Bronchial epithelial cell (primary cell): ENCODE measurements around the gene MLYCD. TPM values are rescaled to one million over a fixed set of nuclear protein-coding genes. Genes with fewer than 3 reads are reported as not detected.
"Not testable (repeated sequence)": the region's sequence is repeated elsewhere in the genome, so short reads cannot be mapped to it uniquely, and the experiment has no call there.

Source experiments
- DNase-seq: peaks from one replicate; pipeline ENCODE4 v3.0.0-alpha.2; 2010; ENCODE audit warnings: low read depth
- FAIRE-seq: peaks from 2 replicates; lab custom pipeline; 2011; peaks lifted over from hg19 to GRCh38; lab: Jason Lieb, UNC
- H3K27me3 ChIP-seq: 2 replicates; pipeline ENCODE4 v1.5.1; 2011; ENCODE audit warnings: low read length; ENCODE audit not compliant: control insufficient read depth, insufficient read depth
- H3K36me3 ChIP-seq: 2 replicates; pipeline ENCODE4 v1.5.1; 2011; ENCODE audit warnings: low read length; ENCODE audit not compliant: control insufficient read depth, insufficient read depth
- H3K4me3 ChIP-seq: 2 replicates; pipeline ENCODE4 v1.5.1; 2011; ENCODE audit warnings: mild to moderate bottlenecking, low read depth, low read length, control low read depth
- total RNA-seq: library from RNA; depleted of rRNA; stranded (reverse); fragments of >200 nt; gene quantifications from 2 replicates; pipeline ENCODE4 v1.2.1, GENCODE V29; 2014
- TF ChIP-seq, protein P1 (sequence below): IDR thresholded peaks from 2 replicates; pipeline ENCODE4 v1.5.1; 2011; ENCODE audit warnings: mild to moderate bottlenecking, moderate library complexity, low read length, control low read depth, inconsistent platforms; ENCODE audit not compliant: insufficient read depth, severe bottlenecking

The MLYCD gene
- total RNA-seq, 1 donor from 2014 or later = 2.6 TPM

DNA sequence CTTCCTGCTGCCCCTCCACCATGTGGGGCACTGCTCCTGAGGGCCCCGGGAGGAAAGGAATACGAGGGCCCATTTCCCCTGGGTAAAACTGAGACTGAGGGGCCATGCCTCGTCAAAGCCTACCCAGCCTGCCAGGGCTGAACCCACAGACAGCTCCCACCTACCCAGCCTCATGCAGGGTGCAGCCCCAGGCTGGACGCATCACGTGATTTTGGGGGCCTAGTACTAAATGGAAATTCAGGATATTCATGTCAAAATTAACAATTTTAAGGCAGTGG, 50.7 kb downstream of the MLYCD start:
- DNase-seq (no peak), FAIRE-seq (no peak)
- Histone ChIP-seq H3K36me3 (no peaks in the 10 kb centered on the region), H3K27me3 (no peaks in the 10 kb centered on the region), H3K4me3 (no peak overlapping the region)
- TF ChIP-seq, protein P1, sequence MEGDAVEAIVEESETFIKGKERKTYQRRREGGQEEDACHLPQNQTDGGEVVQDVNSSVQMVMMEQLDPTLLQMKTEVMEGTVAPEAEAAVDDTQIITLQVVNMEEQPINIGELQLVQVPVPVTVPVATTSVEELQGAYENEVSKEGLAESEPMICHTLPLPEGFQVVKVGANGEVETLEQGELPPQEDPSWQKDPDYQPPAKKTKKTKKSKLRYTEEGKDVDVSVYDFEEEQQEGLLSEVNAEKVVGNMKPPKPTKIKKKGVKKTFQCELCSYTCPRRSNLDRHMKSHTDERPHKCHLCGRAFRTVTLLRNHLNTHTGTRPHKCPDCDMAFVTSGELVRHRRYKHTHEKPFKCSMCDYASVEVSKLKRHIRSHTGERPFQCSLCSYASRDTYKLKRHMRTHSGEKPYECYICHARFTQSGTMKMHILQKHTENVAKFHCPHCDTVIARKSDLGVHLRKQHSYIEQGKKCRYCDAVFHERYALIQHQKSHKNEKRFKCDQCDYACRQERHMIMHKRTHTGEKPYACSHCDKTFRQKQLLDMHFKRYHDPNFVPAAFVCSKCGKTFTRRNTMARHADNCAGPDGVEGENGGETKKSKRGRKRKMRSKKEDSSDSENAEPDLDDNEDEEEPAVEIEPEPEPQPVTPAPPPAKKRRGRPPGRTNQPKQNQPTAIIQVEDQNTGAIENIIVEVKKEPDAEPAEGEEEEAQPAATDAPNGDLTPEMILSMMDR = no peak

GRCh38 chr16:83950862-83951399, 52.0 kb downstream of the MLYCD start:
- not testable (repeated sequence) for H3K4me3 ChIP-seq, DNase-seq, FAIRE-seq, H3K27me3 ChIP-seq, H3K36me3 ChIP-seq

DNA sequence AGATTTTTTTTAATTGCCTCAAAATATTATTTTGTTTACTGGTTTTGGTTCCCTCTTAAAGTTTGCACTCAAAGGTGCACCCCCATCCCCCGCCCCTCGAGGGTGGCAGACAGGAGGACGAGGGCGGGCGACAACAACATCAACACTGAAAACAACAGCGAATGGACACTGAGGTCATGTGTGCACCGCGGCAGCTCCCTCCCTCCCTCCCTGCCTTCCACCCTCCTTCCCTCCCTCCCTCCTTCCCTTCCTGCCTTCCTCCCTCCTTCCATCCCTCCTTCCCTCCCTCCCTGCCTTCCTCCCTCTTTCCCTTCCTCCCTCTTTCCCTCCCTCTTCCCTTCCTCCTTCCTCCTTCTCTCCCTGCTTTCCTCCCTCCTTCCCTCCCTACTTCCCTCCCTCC, 52.6 kb downstream of the MLYCD start:
- DNase-seq (no peak), FAIRE-seq (no peak)
- Histone ChIP-seq H3K36me3 (peaks cover 2% of the 10 kb centered on the region), H3K27me3 (no peaks in the 10 kb centered on the region), H3K4me3 (no peak overlapping the region)
- TF ChIP-seq, protein P1 = no peak

GRCh38 chr16:83952587-83952939, 53.6 kb downstream of the MLYCD start:
- H3K36me3 ChIP-seq = peaks cover 2% of the 10 kb centered on the region
- DNase-seq (peak; percentile 61), FAIRE-seq (no peak)
- H3K4me3 ChIP-seq = peak overlapping the region; percentile 62
- TF ChIP-seq, protein P1 = no peak
- H3K27me3 ChIP-seq = no peaks in the 10 kb centered on the region

- H3K27me3 ChIP-seq = no peaks in the 10 kb centered on the region
- TF ChIP-seq, protein P1 = no peak
- H3K36me3 ChIP-seq = peaks cover 3% of the 10 kb centered on the region
- no peak for FAIRE-seq
- H3K4me3 ChIP-seq = peak within 1 kb of the TSS; percentile 62
- peak; percentile 83 for DNase-seq
These were observed 54.3 kb downstream of the MLYCD start, which contains the start of gene OSGIN1 for GRCh38 chr16:83952940-83953795. Gene OSGIN1 (plus strand): TSS chr16:83953240. CDS start chr16:83957672, 4,432 bp downstream.

DNA sequence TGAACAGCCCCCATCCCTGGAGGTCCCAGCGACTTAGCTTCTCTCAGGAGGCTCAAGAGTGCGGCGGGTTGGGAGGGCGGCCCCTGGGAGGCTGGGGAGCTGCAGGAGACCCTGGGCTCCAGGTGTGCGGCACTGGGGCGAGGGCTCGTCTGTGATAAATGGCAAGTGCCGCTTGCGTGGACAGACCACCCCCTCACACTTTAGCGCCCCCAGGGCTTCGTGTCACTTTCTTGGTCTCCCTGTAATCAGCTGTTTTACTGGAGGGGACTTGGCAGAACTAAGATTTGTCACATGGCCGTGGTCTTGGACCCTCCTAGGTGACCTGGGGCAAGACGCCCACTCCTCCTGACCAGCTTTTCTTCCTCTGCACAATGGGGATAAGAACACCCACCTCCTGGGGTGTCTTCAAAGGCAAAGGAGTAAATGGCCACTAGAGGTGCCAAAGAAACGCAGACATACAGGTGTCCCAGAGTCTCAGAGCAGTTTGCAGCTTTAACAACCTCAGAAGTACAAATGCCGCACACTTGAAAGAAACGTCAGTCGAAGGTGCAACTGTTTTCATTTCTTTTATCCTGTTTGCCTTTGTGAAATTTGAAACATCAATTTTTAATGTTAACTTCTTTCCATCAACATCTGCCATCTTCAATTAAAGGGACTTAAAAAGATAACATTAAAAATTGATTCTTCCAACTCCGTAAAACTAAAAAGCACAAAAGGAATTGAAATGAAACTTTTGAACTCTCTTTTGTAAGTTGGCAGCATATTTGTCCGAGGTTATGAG, 55.1 kb downstream of the MLYCD start:
- TF ChIP-seq, protein P1 = peak; percentile 81
- FAIRE-seq (no peak), DNase-seq (peak; percentile 64)
- no peaks in the 10 kb centered on the region for H3K27me3 ChIP-seq
- H3K4me3 ChIP-seq = peak overlapping the region; percentile 62
- peaks cover 8% of the 10 kb centered on the region for H3K36me3 ChIP-seq
